NB4 (cell line): ENCODE measurements around the gene SDC3.

Experiments used
- DNase-seq: peaks from one replicate; pipeline ENCODE4 v3.0.0; 2010; ENCODE audit warnings: low read depth
- H3K4me3 ChIP-seq: one replicate; pipeline ENCODE4 v1.5.1; 2011; ENCODE audit warnings: mild to moderate bottlenecking, low read depth, low read length, moderate library complexity
- CTCF ChIP-seq: IDR thresholded peaks from one replicate; pipeline ENCODE4 v1.5.1; 2012; ENCODE audit warnings: low read depth, low read length
- MYC ChIP-seq: IDR thresholded peaks from 2 replicates; pipeline ENCODE4 v1.6.1; 2011; ENCODE audit warnings: low read depth, low read length
- POLR2A ChIP-seq: IDR thresholded peaks from 2 replicates; pipeline ENCODE4 v1.6.1; 2011; ENCODE audit warnings: mild to moderate bottlenecking; ENCODE audit not compliant: insufficient read length; ENCODE audit errors: extremely low read depth
- TF ChIP-seq, protein P1 (sequence below): IDR thresholded peaks from 2 replicates; pipeline ENCODE4 v1.6.1; 2011; ENCODE audit warnings: low read depth, low read length

The SDC3 gene

GRCh38 chr1:30889511-30889910 lies 19.0 kb downstream of the SDC3 start:
- DNase-seq = no peak
- TF ChIP-seq POLR2A = no peak
- no peak for TF ChIP-seq MYC
- TF ChIP-seq CTCF = no peak
- TF ChIP-seq, protein P1, sequence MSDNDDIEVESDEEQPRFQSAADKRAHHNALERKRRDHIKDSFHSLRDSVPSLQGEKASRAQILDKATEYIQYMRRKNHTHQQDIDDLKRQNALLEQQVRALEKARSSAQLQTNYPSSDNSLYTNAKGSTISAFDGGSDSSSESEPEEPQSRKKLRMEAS = no peak
- H3K4me3 ChIP-seq = no peak overlapping the region

DNA sequence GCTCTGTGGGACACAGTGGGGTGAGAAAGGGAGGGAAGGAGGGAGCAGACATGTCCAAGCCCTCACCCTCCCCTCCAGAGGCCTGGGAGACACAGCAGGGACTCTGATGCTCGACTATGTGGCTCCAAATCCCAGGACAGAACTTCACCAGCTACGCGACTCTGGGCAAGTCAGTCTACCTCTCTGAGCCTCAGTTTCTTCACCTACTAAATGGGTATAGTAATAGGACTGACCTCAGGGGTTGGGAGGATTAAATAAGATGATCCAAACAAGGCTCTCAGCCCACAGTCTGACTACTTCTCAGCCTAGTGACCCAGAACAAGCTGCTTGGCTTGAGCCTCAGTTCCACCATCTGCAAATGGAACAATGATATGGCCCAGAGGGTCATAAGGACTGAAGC lies 19.6 kb downstream of the SDC3 start:
- no peak for DNase-seq
- H3K4me3 ChIP-seq = no peak overlapping the region
- TF ChIP-seq, protein P1 = no peak
- TF ChIP-seq POLR2A = no peak
- no peak for TF ChIP-seq CTCF
- TF ChIP-seq MYC = no peak

GRCh38 chr1:30888391-30888790 lies 20.2 kb downstream of the SDC3 start:
- no peak overlapping the region for H3K4me3 ChIP-seq
- DNase-seq = no peak
- TF ChIP-seq CTCF = no peak
- TF ChIP-seq, protein P1 = no peak
- no peak for TF ChIP-seq POLR2A
- no peak for TF ChIP-seq MYC

DNA sequence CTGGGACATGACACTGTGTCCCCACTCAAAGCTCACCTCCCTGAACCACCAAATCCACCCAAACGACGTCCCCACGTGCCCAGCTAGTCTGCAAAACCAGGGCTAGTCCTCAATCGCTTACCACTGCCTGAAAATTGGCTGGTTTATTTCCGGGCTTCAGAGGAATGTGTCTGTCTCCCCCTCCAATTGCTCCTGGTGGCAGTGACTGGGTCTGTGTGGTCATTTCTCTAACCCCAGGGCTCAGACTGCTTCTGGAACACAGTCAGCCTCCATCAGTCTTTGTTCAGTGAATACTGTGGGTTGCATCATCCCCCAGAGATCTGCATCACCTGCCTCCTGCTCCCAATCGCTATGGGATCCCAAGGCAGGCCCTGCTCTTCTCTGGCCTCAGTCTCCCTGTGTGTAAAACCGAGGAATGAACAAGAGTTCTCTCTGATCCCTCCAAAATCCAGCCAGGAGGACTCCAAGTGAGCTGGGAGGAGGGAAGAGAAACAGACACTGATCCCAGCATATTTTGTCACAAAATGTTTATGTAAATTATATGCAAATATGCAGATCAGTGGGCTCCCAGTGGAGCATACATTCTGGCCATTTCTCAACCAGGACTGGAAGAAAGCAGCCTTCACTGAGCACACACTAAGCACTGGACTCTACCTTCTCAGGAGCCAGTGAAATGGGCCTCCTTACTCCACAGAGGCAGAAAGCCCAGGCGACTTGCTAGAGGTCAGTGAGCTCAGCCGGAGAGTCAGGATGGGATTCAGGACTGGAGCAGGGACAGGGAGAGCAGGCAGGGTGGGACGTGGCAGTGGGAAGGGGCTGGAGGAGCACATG lies 20.9 kb downstream of the SDC3 start:
- TF ChIP-seq MYC = no peak
- TF ChIP-seq CTCF = no peak
- TF ChIP-seq, protein P1 = no peak
- TF ChIP-seq POLR2A = no peak
- H3K4me3 ChIP-seq = no peak overlapping the region
- no peak for DNase-seq

DNA sequence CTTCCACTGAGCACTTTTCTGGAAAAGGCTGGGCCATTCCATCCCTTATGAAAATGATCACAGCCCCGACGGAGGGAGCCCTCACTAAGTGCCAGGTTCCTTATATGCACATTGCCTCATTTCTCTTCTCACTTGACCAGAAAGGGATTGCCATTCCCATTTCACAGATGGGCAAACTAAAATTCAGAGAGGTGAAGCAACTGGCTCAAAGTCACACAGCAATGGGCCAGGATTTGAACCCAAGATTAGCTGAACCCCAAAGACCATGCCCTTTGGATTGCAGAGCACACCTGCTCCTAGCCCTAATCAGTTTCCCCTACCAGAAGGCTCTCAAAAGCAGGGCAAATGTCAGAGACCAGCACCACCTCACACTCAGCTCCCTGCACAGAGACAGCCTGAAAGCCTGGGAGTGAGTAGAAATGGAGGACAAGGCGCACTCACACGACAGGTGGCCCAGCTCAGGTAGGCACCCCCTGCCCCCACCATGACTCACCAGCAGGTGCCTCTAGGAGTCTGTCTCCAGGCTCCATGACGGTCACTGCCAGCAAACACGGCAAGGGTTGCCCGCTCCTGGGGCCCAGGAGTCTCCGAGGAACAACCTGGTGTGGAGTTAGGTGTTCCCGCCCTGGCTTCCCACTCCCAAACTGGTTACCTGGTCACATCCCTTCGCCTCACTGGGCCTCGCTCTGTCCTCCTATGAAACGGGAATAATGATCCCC lies 21.7 kb downstream of the SDC3 start:
- no peak for TF ChIP-seq POLR2A
- TF ChIP-seq, protein P1 = no peak
- TF ChIP-seq MYC = no peak
- TF ChIP-seq CTCF = no peak
- H3K4me3 ChIP-seq = no peak overlapping the region
- DNase-seq = no peak
